Inflammatory macrophage treated with lipopolysaccharide for 4 hours (primary cell): ENCODE measurements around the gene FARP1.

Source experiments
- DNase-seq: peaks from one replicate; pipeline ENCODE4 v3.0.0-alpha.2; 2020

Gene FARP1

GRCh38 chr13:98232456-98232855, 89.6 kb downstream of the FARP1 start:
- no peak for DNase-seq

GRCh38 chr13:98233127-98233526, 90.2 kb downstream of the FARP1 start:
- DNase-seq: no peak

- DNase-seq: no peak
Measured at GRCh38 chr13:98234348-98234747, 91.5 kb downstream of the FARP1 start.

GRCh38 chr13:98236197-98236596, 93.3 kb downstream of the FARP1 start:
- no peak for DNase-seq

- no peak for DNase-seq
Measured at GRCh38 chr13:98237331-98237730, 94.4 kb downstream of the FARP1 start.

- DNase-seq: no peak
Measured at GRCh38 chr13:98239162-98240076, 96.5 kb downstream of the FARP1 start.

GRCh38 chr13:98240135-98240534, 97.2 kb downstream of the FARP1 start:
- DNase-seq: no peak

- DNase-seq: no peak
Measured at GRCh38 chr13:98240974-98241373, 98.1 kb downstream of the FARP1 start.

GRCh38 chr13:98241976-98242375, 99.1 kb downstream of the FARP1 start:
- no peak for DNase-seq

- no peak for DNase-seq
Measured at GRCh38 chr13:98242403-98242802, 99.5 kb downstream of the FARP1 start.

GRCh38 chr13:98243929-98244272, 101.0 kb downstream of the FARP1 start:
- no peak for DNase-seq

- DNase-seq: no peak
Measured at GRCh38 chr13:98246538-98247172, 103.8 kb downstream of the FARP1 start.

GRCh38 chr13:98251708-98252107, 108.8 kb downstream of the FARP1 start:
- DNase-seq: no peak

- DNase-seq: no peak
Measured at GRCh38 chr13:98252931-98253470, 110.1 kb downstream of the FARP1 start.

- no peak for DNase-seq
Measured at GRCh38 chr13:98253526-98253925, 110.6 kb downstream of the FARP1 start.

GRCh38 chr13:98254513-98254912, 111.6 kb downstream of the FARP1 start:
- DNase-seq: no peak

GRCh38 chr13:98258226-98258625, 115.3 kb downstream of the FARP1 start:
- no peak for DNase-seq

- DNase-seq: no peak
Measured at GRCh38 chr13:98260357-98261164, 117.7 kb downstream of the FARP1 start.

GRCh38 chr13:98261165-98261702, 118.3 kb downstream of the FARP1 start:
- no peak for DNase-seq

- no peak for DNase-seq
Measured at GRCh38 chr13:98262292-98262691, 119.4 kb downstream of the FARP1 start.

GRCh38 chr13:98263841-98264240, 120.9 kb downstream of the FARP1 start:
- DNase-seq: no peak

GRCh38 chr13:98264877-98265276, 122.0 kb downstream of the FARP1 start:
- DNase-seq: no peak
